Measurements from ENCODE around the gene C5orf58.

GRCh38 chr5:170221327-170221741, 11.5 kb upstream of the C5orf58 start:
- TF ChIP-seq EZH2 (IDR thresholded peaks at IDR 0.05) (no peak), POLR2AphosphoS5 (IDR thresholded peaks at IDR 0.05; ENCODE audit: borderline replicate concordance, low read depth, low read length) (no peak)

Measured in SK-N-MC (cell line).